Heart left ventricle (tissue), 16 donors: ENCODE results near the gene JMJD7. TPM values are rescaled to one million over a fixed set of nuclear protein-coding genes. Genes with fewer than 3 reads are reported as not detected.
A peak's percentile ranks its signal among the peaks of the same experiment; 100 is the strongest.

Experiments
- ATAC-seq, 4 donors: fragments of 200-7000 bp; cut with Tn5 transposase; one replicate each; pipeline ENCODE4 v1.9.1; 2020 to 2022; ENCODE audit warnings: moderate library complexity in 4 of 4, mild to moderate bottlenecking in 3 of 4, moderate number of reproducible peaks in 1 of 4
- DNase-seq, 5 donors: peaks; one replicate each; pipeline ENCODE4 v3.0.0-alpha.2; 2020
- H3K27ac ChIP-seq, 12 donors: fragments of 200-600 bp; sonication (generic) in 4 of 12; one replicate each; pipeline versions ENCODE4 v1.5.0 to v1.8.0; 2016 to 2022; ENCODE audit warnings: mild to moderate bottlenecking in 2 of 12
- H3K27me3 ChIP-seq, 9 donors: fragments of 200-600 bp; sonication (generic) in 2 of 9; one replicate each; pipeline versions ENCODE4 v1.5.1 to v1.8.0; 2016 to 2022; ENCODE audit warnings: mild to moderate bottlenecking in 3 of 9
- H3K36me3 ChIP-seq, 9 donors: fragments of 200-600 bp; sonication (generic) in 2 of 9; one replicate each; pipeline versions ENCODE4 v1.5.0 to v1.8.0; 2018 to 2022; ENCODE audit warnings: mild to moderate bottlenecking in 2 of 9
- H3K4me1 ChIP-seq, 12 donors: fragments of 200-600 bp; sonication (generic) in 4 of 12; one replicate each; pipeline versions ENCODE4 v1.5.0 to v1.8.0; 2016 to 2022; ENCODE audit warnings: mild to moderate bottlenecking in 3 of 12
- H3K4me3 ChIP-seq, 12 donors: fragments of 200-600 bp; sonication (generic) in 4 of 12; one replicate each; pipeline versions ENCODE4 v1.5.0 to v1.8.0; 2017 to 2022; ENCODE audit warnings: mild to moderate bottlenecking in 9 of 12, moderate library complexity in 4 of 12
- H3K9me3 ChIP-seq, 12 donors: fragments of 200-600 bp; sonication (generic) in 4 of 12; one replicate each; pipeline versions ENCODE4 v1.5.0 to v1.8.0; 2016 to 2022; ENCODE audit warnings: mild to moderate bottlenecking in 1 of 12
- POLR2A ChIP-seq, 2 donors: fragments of 450-650 bp; IDR thresholded peaks; one replicate each; pipeline ENCODE4 v1.6.1; 2017; ENCODE audit warnings: antibody characterized with exemption in 2 of 2, mild to moderate bottlenecking in 2 of 2, moderate library complexity in 2 of 2
- WGBS, 4 donors: extraction: QIAGEN DNeasy Blood & Tissue Kit in 2 of 4; methylation state at CpG; one replicate each; pipeline versions ENCODE4 v1.1.5 to v1.1.7; 2013 to 2018; 5-methylcytosine and 5-hydroxymethylcytosine counted together
- intact Hi-C, 10 donors: fragments of 100-400 bp; cut with DNase I; formaldehyde crosslinking; loops; one replicate each; pipeline versions ENCODE4 v1.11.1 to v1.14.2; 2022
- polyA plus RNA-seq, 2 donors: library from polyadenylated mRNA; stranded (reverse); fragments of 200-250 nt; gene quantifications; one replicate each; pipeline ENCODE4 v1.2.3, GENCODE V29; 2013
- total RNA-seq, 9 donors: library from RNA; depleted of rRNA in 2 of 9; stranded (reverse); fragments of >200 nt in 2 of 9; fragmentation: NEBNext Ultra II Directional in 3 of 9; extraction: Animal tissue kit (Norgen Biotek cat#: 25700) in 3 of 9; gene quantifications; one replicate each; pipeline versions ENCODE4 v1.1.0 to v1.2.4, GENCODE V29; 2016 to 2023
- TF ChIP-seq, protein P1 (sequence below), 12 donors: fragments of 200-600 bp; sonication (generic) in 4 of 12; IDR thresholded peaks; one replicate each; pipeline versions ENCODE4 v1.5.0 to v1.8.0; 2018 to 2022; ENCODE audit warnings: antibody characterized with exemption in 12 of 12, mild to moderate bottlenecking in 5 of 12
- donor health status: ischemic (EF 13 %, LVEDD 7.1; RV severe dilation, severe dysfunction).
- donor health status: healthy with polysubstance abuse.
- donor health status: DM: no; HTN: yes; CAD: no.
- donor health status: DM: no; HTN: no; CAD: no.
- donor health status: ischemic (EF 25% LVEDD 6.9; RV normal size, moderate dysfunction).
- donor health status: ischemic (EF 25% LVEDD 5.7; RV mildly dilated, moderate dysfunction).
- donor health status: healthy.
- donor health status: DM: yes; HTN: yes; CAD: no.
- donor health status: ischemic (EF 35%, LVEDD 5.7; RV mildly dilated, moderate dysfunction).
- donor health status: nonischemic (EF 11% LVEDD 7.7; RV severe dilation, severe dysfunction).
- donor health status: DM: yes; HTN: yes; CAD: no.
- donor health status: PGD.
- donor health status: ischemic (EF 29% LVEDD 5.4; RV normal size, mild dysfunction).
- donor health status: nonischemic (EF 23%, LVEDD 6.1; RV moderate dilation, normal function).

JMJD7 gene
- total and polyA plus RNA-seq, 11 donors = 5.4 to 20.6 (median 11.8) TPM

DNA sequence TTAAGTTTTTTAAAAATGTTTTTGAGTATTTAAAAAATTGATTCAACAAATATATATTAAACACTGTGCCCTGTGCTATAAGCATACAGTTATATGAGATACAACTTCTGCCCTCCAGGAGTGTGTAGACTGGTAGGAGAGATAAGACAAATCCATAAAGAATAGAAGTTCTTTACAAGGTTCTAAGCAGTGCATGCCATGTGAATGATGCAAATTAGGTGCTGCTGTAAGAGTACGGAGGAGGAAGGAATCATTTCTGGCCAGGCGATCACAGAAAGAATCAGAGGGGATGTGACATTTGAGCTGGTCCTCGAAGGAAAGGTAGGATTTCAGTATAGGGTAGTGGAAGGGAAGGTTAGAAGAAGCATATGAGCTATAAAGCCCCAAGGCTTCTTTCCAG is 39.6 kb upstream of the JMJD7 start:
- Histone ChIP-seq H3K27me3 (no peaks in the 10 kb centered on the region), H3K27ac (no peak overlapping the region), H3K36me3 (no peaks in the 10 kb centered on the region), H3K9me3 (no peaks in the 10 kb centered on the region), H3K4me1 (peaks cover 11 to 48% (median 39%) of the 10 kb centered on the region in 12 donors), H3K4me3 (no peak overlapping the region)
- 89 to 90% (median 90%) methylated on average over 3 of the region's 3 CpGs for WGBS, 4 donors
- DNase-seq = no peak
- intact Hi-C loops = no loop called here
- ATAC-seq = no peak
- TF ChIP-seq, protein P1, sequence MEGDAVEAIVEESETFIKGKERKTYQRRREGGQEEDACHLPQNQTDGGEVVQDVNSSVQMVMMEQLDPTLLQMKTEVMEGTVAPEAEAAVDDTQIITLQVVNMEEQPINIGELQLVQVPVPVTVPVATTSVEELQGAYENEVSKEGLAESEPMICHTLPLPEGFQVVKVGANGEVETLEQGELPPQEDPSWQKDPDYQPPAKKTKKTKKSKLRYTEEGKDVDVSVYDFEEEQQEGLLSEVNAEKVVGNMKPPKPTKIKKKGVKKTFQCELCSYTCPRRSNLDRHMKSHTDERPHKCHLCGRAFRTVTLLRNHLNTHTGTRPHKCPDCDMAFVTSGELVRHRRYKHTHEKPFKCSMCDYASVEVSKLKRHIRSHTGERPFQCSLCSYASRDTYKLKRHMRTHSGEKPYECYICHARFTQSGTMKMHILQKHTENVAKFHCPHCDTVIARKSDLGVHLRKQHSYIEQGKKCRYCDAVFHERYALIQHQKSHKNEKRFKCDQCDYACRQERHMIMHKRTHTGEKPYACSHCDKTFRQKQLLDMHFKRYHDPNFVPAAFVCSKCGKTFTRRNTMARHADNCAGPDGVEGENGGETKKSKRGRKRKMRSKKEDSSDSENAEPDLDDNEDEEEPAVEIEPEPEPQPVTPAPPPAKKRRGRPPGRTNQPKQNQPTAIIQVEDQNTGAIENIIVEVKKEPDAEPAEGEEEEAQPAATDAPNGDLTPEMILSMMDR (IDR thresholded peaks at IDR 0.05) = no peak
- TF ChIP-seq POLR2A (IDR thresholded peaks at IDR 0.05) = no peak

DNA sequence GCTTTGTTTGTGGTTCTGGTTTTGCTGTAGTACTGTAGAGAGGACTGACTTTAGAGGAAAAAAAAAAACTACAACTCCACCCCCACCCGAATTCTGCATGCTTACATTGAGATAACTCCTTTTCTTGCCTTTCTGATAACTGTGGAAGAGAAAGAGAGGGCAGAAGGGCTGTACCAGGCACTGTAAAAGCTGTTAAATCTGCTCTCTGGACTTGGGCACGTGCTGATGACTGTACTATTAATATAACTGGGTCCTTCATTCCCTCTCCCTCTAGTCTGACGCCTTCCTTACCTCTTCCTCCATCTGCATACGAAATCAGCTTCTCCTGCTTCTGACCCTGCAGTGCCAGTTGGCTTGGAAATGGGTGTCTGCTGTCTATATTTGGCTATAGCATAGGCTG is 38.7 kb upstream of the JMJD7 start:
- peak overlapping the region in 2 of 12 donors; percentile 28 to 65 for H3K27ac ChIP-seq
- WGBS, 4 donors = 39 to 60% (median 51%) methylated on average over 4 of the region's 4 CpGs
- H3K9me3 ChIP-seq = no peaks in the 10 kb centered on the region
- no peak overlapping the region for H3K4me3 ChIP-seq
- H3K36me3 ChIP-seq = no peaks in the 10 kb centered on the region
- DNase-seq = no peak
- H3K27me3 ChIP-seq = no peaks in the 10 kb centered on the region
- intact Hi-C loops = no loop called here
- H3K4me1 ChIP-seq = peaks cover 11 to 54% (median 39%) of the 10 kb centered on the region in 12 donors
- no peak for TF ChIP-seq POLR2A (IDR thresholded peaks at IDR 0.05)
- TF ChIP-seq, protein P1 (IDR thresholded peaks at IDR 0.05) = no peak
- peak; percentile 43 to 69 (median 58) for ATAC-seq

DNA sequence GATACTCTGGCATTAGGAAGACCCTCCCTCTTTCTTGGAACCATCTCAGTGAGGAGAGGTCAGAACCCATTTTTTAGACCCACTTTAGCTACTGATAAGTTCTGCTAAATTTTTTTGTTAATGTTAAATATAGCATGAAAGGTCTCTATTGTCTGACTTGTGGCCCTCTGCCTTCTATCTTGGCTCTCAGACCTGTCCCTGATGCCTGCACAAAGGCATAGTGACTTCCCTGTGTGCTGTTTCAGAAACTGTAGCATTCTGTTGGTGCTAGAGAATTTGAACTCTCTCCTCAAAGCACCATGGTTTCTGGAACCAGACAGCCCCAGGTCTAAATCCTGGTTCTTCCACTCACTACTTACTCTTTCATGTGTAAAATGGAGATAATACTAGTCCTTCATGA is 38.2 kb upstream of the JMJD7 start:
- H3K27me3 ChIP-seq = no peaks in the 10 kb centered on the region
- H3K4me3 ChIP-seq = no peak overlapping the region
- peak overlapping the region in 1 of 12 donors; percentile 65 for H3K27ac ChIP-seq
- ATAC-seq (no peak), DNase-seq (no peak)
- H3K36me3 ChIP-seq = no peaks in the 10 kb centered on the region
- TF ChIP-seq POLR2A (IDR thresholded peaks at IDR 0.05) = no peak
- TF ChIP-seq, protein P1 (IDR thresholded peaks at IDR 0.05) = no peak
- peaks cover 11 to 54% (median 39%) of the 10 kb centered on the region in 12 donors for H3K4me1 ChIP-seq
- intact Hi-C loops = no loop called here
- H3K9me3 ChIP-seq = no peaks in the 10 kb centered on the region

DNA sequence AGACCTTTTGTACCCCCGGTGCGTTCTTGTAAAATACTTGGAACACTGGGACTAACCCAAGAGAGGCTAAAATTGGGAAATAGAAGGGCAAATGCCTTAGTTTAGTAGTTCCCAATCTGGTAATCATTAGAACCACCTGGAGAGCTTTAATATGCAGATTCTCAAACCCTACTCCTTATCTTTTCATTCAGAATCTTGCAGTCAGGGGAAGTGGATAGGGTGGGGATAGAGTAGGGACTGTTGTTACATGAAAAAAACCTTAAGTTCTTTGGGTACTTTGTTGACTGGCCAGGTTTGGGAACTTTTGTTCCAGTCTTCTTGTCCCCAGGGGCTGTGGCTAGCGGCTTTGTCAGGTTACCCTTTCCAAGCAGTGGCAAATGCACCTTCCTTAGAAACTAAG is 37.7 kb upstream of the JMJD7 start:
- H3K4me1 ChIP-seq = peaks cover 11 to 54% (median 39%) of the 10 kb centered on the region in 12 donors
- H3K9me3 ChIP-seq = no peaks in the 10 kb centered on the region
- H3K27me3 ChIP-seq = no peaks in the 10 kb centered on the region
- no peak for ATAC-seq
- intact Hi-C loops = no loop called here
- peak overlapping the region in 7 of 12 donors; percentile 6 to 67 (median 55) for H3K27ac ChIP-seq
- no peak for DNase-seq
- no peak overlapping the region for H3K4me3 ChIP-seq
- TF ChIP-seq POLR2A (IDR thresholded peaks at IDR 0.05) = no peak
- TF ChIP-seq, protein P1 (IDR thresholded peaks at IDR 0.05) = no peak
- H3K36me3 ChIP-seq = no peaks in the 10 kb centered on the region
- WGBS, 4 donors = 84 to 90% (median 88%) methylated on average over 3 of the region's 3 CpGs
